CD4-positive, alpha-beta T cell treated with Interleukin-12 subunit alpha and Interleukin-12 subunit beta, for 1 hour (primary cell): ENCODE results near the gene ANKRD40CL.

ENCODE experiments used
- DNase-seq: peaks from one replicate; pipeline ENCODE4 v3.0.0-alpha.2; 2020

Gene ANKRD40CL

GRCh38 chr17:50785946-50786570 is 18.7 kb upstream of the ANKRD40CL start:
- DNase-seq: no peak

- DNase-seq: no peak
Observed at GRCh38 chr17:50785126-50785525, 17.8 kb upstream of the ANKRD40CL start.

- no peak for DNase-seq
Observed at GRCh38 chr17:50783905-50784304, 16.6 kb upstream of the ANKRD40CL start.

GRCh38 chr17:50783193-50783660 is 15.9 kb upstream of the ANKRD40CL start:
- DNase-seq: peak; percentile 82

GRCh38 chr17:50781167-50781566 is 13.8 kb upstream of the ANKRD40CL start:
- no peak for DNase-seq

- DNase-seq: peak; percentile 71
Observed at GRCh38 chr17:50779747-50780353, 12.5 kb upstream of the ANKRD40CL start.

- no peak for DNase-seq
Observed at GRCh38 chr17:50778988-50779387, 11.7 kb upstream of the ANKRD40CL start.

GRCh38 chr17:50778471-50778870 is 11.2 kb upstream of the ANKRD40CL start:
- DNase-seq: no peak

GRCh38 chr17:50775926-50776325 is 8.6 kb upstream of the ANKRD40CL start:
- DNase-seq: no peak

GRCh38 chr17:50774225-50774803 is 7.0 kb upstream of the ANKRD40CL start:
- no peak for DNase-seq

GRCh38 chr17:50771991-50772785 is 4.9 kb upstream of the ANKRD40CL start:
- DNase-seq: no peak

- DNase-seq: no peak
Observed at GRCh38 chr17:50770346-50770745, 3.0 kb upstream of the ANKRD40CL start.

- DNase-seq: no peak
Observed at GRCh38 chr17:50769884-50770283, 2.6 kb upstream of the ANKRD40CL start.

- DNase-seq: no peak
Observed at GRCh38 chr17:50768346-50768761, 1.0 kb upstream of the ANKRD40CL start.

GRCh38 chr17:50767030-50767429 is 288 bp downstream of the ANKRD40CL start:
- no peak for DNase-seq

- DNase-seq: no peak
Observed at GRCh38 chr17:50766222-50767023, 895 bp downstream of the ANKRD40CL start.

- DNase-seq: no peak
Observed at GRCh38 chr17:50765454-50766221, 1.7 kb downstream of the ANKRD40CL start.

- DNase-seq: no peak
Observed at GRCh38 chr17:50764734-50765149, 2.6 kb downstream of the ANKRD40CL start.

GRCh38 chr17:50763716-50764475 is 3.4 kb downstream of the ANKRD40CL start:
- DNase-seq: no peak

- DNase-seq: no peak
Observed at GRCh38 chr17:50762177-50762576, 5.1 kb downstream of the ANKRD40CL start.

GRCh38 chr17:50758989-50759544 is 8.3 kb downstream of the ANKRD40CL start:
- DNase-seq: no peak
